OCI-M2 (cell line): ENCODE data around the gene ERAP2.
A peak's percentile ranks its signal among the peaks of the same experiment; 100 is the strongest.
"Not testable (repeated sequence)": the region's sequence is repeated elsewhere in the genome, so short reads cannot be mapped to it uniquely, and the experiment has no call there.

ENCODE experiments used
- DNase-seq: peaks from one replicate; lab custom pipeline; 2025; ENCODE audit not compliant: unreplicated experiment; lab: John Stamatoyannopoulos, UW

ERAP2 gene

DNA sequence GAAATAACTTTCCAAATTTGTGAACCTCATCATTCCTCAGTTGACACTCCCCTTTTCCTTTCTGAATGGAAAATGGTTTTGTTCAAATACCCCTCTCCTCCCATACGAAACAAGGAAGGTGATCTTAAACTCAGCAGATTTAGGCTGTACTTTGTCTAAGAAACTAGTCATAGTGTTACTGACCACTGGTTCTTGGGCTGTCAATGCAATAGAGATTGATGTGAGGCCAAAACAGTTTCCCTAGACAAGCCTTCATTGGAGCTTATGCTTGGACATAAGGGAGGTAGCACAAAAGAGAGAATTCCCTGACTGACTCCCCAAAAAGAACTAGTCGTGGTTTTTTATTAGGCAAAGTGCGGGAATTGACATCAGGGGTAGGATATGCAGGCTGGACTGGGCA, 54.3 kb downstream of the ERAP2 start:
- no peak for DNase-seq

DNA sequence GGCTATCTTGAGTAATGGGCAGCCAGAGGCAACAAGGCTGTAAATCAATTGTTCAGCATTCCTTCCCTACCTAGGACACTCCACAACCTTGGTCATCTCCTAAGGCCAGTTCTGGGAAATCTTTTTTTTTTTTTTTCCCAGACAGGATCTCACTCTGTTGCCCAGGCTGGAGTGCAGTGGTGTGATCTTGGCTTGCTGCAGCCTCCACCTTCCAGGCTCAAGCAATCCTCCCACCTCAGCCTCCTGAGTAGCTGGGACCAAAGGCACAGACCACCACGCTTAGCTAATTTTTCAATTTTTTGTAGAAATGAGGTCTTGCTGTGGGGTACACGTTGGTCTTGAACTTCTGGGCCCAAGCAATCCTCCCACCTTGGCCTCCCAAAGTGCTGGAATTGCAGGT, 54.7 kb downstream of the ERAP2 start:
- not testable (repeated sequence) for DNase-seq

DNA sequence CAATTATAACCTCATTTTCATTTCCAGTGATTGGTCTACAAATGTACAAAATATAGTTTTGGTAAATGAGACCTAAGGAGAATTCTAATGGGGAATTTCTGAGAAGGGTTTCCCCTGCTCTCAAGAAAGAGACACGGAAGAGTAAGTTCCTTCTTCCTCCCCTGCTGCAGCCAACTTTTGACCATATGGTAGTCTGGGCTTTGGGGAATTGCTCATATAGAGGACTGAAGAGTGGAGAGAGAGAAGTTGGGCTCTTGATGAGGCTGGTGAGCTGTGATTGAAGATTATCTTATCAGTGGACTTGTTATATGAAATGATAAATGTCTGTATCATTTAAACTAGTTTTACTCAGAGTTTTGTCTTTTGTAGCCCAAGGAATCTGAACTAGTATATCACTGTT, 55.3 kb downstream of the ERAP2 start:
- no peak for DNase-seq

DNA sequence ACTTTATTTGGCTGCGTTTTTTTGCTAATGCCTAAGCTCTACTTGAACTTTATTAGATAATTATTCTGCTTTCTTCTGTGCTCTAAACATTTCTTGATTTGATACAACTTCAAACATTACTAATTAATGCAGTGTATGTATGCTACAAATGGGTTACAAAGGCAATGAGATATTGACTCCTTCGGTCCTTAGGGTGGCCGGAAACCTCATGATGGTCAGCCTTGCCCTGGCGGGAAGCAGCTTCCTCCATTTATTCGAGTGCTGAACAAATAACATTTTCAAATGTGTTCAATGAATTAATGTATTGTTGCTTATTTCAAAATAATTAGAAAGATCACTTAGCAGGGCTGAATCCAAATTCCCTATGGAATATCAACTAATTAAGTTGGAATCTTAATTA, 55.7 kb downstream of the ERAP2 start:
- DNase-seq: no peak

DNA sequence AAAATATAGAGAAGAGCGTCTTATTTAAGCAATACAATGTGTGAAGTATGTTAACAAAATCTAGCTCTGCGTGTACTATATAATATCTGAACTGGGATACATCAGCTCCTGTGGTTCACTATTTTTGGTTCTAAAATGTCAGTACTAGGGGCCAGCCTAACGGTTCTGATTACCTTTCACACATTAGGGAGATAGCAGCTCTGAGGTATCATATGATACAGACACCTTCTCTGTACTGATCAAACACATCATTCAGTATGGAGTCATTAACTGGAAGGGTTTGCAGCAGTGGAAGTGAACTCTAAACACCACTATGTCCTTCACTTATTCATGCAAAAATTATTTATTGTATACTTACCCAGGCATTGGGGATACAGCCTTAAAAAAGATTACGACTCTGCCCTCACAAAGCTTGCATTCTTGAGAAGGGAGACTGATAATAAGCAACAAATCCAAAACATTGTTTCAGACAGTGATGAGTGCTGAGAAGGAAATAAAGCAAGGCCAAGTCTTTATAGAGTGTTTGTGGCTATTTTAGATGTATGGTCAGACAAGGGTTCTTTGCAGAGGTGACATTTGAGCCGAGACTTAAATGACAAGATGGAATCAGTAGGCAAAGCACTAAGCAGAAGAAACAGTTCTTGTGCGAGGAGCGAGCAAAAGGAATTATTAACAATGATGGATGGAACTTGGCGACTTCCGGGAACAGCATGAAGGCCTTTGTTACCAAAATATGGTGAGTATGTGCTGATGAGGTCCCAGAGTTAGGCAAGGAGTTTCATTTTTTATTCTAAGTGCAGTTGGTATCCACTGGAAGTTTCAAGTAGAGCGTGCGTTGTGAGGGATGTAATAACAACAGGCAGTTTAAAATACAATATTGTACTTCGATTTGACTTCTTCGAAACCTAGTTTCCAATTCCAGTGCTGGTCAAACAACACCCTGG, 57.7 kb downstream of the ERAP2 start:
- DNase-seq: no peak

DNA sequence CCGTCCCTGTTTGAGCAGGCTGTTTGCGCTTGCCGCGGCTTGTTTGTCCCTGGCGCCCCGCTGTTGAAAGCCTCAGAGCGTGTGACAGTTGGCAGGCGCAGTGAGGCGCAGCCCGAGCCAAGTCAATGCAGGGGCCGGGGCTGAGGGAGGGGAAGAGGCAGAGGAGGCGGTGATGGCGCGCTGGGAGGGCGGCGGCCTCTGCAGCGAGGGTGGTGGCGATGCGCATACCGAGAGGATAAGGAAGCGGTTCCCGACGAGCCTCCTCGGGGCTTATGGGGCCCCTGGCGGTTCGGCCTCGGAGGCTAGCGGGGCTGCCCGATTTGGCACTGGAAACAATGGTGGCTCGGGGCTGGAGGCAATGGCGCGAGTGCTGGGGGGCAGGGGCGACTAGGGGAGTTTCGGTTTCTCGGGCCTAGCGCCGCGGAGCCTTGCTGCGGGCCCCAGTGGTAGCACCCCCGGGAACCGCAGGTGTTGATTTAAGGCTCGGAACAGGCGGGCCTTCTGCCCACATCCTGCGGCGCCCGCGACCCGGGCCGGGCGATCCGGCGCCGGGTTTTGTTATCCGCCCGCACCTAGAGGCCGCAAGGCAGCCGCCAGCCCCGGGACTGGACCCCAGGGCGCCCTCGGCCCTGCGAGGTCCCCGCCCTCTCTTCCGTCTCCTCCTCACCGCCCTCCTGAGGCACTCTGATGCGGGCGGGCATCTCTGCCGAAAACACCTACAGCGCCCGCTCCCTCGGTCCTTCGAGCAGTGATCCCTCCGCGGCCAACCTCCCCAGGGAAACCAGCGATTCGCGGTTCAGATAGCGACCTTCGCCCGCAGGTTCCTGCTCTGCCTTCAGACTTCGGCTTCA, 58.6 kb downstream of the ERAP2 start:
- peak; percentile 78 for DNase-seq

DNA sequence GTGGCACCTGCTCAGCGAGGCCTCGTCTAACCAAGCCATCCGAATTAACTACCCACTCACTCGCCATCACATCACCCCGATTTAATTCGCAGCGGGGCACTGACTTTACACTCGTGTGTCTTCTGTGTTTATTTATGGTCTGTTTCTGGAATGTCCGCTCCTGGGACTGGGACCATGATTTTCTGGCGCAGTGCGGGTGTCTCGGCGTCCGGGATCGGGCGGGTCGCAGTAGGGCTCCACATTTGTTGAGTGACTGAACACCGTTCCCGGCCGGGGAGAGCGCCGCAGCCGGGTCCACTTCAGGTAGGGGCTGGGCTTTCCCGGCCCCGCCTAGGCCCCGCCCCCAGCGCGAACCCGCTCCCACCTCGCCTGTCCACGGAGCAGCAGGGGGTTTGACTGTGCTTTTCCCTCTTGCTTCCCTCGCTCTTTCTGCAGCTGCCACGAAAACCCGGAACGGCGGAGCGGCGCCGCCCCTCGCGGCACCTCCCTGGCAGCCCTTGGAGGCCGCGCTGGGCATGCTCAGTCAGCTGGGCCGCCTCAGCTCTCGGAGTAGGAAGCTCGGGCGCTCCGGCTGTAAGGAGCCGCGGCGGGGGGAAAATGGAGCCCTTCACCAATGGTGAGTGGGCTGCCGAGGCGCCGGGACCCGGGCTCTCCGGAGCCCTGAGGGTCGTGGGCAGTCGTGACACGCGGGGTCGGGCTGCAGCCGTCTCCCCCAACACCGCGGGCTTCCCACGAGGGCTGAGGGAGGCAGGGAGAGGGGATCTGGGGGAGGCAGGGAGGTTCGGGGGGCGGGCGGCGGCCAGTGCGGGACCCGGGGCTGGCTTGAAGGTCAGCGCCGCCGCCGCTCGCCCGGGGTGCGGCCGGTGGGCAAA, 59.5 kb downstream of the ERAP2 start, which contains the start of gene LNPEP:
LNPEP (plus strand) TSS at position 522 of the 872 bp plus-strand sequence; CDS start at position 598, 76 bp downstream.
- peak; percentile 14 for DNase-seq

DNA sequence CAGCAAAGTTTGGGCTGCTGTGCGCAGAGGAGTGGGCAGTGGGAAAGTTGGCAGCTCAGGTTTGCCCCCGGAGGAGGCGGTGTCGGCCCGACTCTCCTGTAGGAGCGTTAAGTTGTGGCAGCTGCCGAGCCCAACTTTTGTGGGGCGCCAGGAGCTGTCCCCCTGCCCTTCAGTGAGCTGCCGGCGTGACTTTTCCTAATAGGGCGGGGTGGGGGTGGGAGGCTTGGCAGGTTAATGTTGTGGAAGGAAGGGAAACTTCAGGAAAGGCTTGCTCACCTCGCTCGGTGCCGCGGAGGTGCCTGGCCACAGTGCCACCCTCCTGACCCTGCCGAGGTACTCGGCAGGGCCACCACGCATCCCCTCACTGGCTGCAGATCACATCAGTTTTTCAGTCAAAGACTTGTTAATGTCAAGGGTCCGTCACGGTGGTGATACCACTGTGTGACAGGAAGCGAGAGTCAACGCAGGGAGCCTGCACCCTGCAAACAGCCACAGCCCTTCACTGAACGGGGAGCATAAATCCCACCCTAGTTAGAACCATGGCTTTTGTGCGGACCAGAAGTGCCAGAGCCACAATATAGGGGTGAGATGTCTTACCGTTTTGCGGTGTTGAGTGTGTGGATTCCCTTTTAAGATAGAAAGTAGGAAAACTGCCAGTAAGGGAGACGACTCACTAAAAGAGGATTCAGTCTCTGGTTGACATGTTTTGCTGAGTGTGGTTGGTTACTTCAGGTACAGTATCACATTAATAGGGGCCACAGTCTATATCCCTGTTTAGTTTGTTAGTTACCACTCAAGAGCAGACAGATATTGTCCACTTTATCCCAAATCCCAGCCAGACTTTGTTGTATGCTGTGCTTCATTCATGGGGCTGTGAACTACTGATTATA, 60.4 kb downstream of the ERAP2 start:
- no peak for DNase-seq

DNA sequence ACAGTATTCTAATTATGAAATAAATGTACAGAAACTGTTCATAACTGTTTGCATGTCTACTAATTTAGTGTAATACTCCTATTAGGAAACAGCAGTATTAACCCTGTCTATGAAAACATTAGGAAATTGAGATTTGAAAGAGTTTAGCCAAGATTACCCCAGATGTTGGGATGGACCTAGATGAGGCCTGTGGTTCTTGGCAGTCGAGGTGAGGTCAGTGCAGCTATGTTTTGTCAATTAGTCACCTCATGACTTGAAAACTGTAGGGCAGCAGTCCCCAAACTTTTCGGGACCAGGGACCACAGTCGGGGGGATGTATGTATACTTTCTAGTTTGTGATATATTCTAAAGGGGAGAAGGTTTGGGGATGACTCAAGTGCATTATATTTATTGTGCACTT, 64.3 kb downstream of the ERAP2 start:
- no peak for DNase-seq

DNA sequence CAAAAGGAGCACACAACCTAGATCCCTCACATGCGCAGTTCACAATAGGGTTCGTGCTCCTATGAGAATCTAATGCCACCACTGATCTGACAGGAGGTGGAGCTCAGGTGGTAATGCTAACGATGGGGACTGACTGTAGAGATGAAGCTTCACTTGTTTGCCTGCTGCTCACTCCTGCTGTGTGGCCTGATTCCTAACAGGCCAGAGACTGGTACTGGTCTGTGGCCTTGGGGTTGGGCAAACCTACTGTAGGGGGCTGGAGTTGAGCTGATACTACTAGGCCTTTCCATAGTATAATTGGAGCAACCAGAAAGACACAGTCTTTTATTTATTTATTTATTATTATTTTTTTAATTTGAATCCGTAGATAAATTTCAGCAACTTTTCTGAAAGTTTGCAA, 64.8 kb downstream of the ERAP2 start:
- DNase-seq: no peak

DNA sequence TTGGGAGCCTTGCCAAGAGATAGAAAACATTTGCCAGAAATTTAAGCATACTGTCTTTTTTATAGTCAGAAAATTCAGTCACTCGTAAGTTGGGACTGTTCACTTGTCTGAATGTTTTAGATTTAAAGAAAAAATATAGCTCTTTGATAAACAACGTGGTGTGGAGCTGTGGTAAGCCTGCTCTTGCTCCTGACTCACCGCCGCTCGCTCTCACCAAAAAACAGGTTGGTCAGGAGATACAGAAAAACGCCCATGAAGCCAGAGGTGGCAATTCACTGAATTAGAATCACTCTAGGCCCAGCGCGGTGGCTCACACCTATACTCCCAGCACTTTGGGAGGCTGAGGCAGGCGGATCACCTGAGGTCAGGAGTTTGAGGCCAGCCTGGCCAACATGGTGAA, 65.8 kb downstream of the ERAP2 start:
- DNase-seq: no peak

DNA sequence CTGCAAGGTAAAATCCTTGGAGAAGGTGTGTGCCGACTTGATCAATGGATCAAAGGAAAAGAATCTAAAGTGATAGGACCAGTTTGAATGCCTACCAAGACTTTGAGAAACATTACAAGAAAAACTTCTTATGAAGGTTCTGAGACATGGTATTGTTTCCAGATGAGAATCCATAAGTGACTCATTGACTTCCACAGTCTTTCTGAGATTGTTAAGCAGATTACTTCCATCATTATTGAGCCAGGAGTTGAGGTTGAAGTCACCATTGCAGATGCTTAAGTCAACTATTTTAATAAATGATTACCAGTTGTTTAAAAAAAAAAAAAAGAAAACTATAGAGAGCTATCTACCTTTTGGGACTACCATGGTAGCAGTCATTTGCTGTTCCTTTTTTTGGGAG, 66.6 kb downstream of the ERAP2 start:
- DNase-seq: no peak

DNA sequence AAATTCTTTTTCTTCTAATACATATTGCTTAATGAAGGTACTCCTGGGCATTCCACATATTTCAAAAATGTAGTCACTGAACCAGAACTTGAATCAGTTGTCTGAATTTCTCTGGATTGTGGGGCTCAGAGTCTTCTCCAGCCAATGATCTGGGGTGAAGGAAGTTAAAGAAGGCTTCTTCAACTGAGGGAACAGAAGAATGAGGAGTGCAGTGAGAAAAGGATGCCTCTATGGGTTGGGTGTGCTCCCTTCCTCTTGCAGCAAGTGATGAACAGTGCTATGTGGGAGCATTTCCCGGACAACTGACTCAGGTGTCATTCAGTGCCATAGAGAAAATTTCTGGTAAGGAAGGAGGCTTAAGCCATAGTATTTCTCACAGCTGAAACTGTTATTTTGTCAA, 67.5 kb downstream of the ERAP2 start:
- DNase-seq: no peak

DNA sequence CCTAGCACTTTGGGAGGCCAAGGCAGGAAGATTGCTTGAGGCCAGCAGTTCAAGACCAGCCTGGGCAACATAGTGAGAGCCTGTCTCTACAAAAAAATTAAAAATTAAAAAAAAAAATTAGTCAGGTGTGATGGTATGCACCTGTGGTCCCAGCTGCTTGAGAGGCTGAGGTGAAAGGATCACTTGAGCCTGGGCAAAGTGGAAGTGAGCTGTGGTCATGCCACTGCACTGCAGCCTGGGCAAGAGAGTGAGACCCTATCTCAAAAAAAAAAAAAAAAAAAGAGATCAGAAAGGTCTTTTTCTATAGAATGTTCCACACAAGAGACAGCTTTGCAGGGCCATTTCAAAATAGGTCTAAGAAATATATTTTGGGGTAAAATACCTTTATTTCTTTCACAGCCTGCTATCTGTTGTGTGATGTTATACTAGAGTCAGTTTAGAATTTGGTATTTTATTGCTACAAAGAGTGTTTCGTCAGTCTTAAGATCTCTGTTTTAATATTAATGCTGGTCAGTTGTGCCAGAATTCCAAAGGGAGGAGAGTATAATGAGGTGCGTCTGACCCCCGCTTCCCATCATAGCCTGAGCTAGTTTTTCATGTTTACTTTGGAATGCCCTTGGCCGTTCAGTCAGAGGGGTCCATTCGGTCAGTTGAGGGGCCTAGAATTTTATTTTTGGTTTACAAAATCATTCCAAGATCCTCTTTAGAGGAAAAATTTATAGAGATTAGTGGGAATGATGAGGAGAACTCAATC, 69.0 kb downstream of the ERAP2 start:
- DNase-seq: no peak

DNA sequence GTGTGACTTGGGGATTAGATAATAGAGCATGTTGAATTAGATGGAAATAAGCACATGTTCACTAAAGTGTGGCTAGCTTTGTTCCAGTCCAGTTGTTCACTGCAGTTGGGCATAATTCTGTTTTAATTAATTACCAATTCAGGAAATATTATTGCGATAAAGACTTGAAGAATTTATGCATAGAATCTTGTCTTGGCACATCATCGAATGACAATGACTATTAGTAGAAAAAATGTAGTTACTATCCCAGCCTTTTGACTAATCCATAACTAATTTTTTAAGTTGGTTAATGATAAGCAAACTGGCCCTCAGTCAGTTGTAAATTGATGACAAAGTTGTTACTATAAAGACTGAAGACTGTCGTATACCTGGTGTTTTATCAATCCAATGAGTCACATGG, 70.1 kb downstream of the ERAP2 start:
- no peak for DNase-seq

DNA sequence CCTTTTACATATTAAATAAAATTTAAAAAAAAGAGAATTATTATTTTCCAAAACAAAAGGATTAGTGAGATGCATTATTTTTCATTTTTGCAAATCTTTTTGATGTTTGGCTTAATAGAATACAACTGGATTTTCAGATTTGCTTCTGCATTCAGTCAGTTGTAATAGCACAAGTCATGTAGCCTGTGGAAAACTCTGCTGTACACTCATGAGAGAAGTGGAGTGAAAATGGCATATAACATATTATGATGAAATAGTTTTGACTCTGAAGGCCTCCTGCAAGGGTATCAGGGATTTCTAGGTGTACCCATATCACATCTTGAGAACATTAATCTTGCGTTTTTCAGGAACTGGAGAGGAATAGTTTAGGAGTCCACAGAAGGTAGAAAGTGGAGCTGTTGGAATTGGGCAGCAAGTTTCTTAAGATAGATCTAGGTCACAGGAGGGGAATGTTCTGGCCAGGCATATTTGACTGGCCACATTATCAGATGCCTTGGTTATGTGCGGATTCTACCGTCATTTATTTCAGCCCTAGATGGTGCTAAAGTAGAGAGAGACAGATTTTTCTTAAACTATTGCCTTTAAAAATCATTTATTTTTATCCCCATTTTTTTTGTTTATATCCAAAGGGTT, 75.9 kb downstream of the ERAP2 start:
- no peak for DNase-seq

DNA sequence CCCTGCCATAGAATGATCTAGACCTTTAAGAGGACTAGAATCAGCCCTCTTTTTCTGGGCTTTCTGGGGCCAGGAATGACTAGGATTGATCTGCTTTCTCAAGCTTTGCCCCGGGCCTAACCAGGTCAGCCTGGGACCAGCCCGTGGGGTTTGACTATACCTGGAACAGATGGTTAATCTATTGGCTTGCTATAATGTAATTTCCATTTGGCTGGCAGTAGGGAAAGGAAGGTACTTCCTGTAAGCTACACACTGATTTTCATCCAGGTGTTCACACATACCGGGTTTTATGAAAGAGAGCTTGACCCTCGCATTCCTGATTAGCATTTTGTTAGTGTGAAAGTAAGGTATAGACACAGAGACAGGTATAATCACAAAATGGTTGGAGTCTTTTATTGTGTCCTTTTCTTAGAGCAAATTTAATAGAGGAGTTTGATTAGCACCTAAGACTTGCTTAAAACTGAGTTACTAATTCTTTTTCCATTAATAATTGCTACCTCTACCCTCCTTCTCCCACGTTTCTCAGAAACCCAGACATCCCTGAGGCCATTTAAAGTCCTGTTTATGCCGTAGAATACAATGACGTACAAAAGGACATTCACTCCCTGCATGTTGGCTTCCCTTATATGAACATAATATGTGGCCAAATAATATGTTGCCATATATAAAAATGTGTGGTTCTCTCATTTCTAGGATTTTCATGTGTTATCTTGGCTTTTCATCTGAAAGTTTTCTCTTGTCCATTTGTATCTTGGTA, 76.9 kb downstream of the ERAP2 start:
- DNase-seq: no peak
